H9 (cell line): ENCODE data around the gene IKZF1. TPM values are rescaled to one million over a fixed set of nuclear protein-coding genes. Genes with fewer than 3 reads are reported as not detected.

ENCODE experiments used
- DNase-seq: peaks from one replicate; pipeline ENCODE4 v3.0.0-alpha.2; 2017
- H2AFZ ChIP-seq: one replicate; pipeline ENCODE4 v1.6.1; 2013; ENCODE audit warnings: mild to moderate bottlenecking, low read length, control low read depth, moderate library complexity
- H2AK5ac ChIP-seq: 2 replicates; pipeline ENCODE4 v1.6.1; 2013; ENCODE audit warnings: low read length, control low read depth, mixed read lengths; ENCODE audit not compliant: insufficient read length
- H2BK120ac ChIP-seq: one replicate; pipeline ENCODE4 v1.6.1; 2013; ENCODE audit warnings: low read depth, mild to moderate bottlenecking, low read length, control low read depth, inconsistent platforms; ENCODE audit not compliant: poor library complexity, severe bottlenecking
- H2BK12ac ChIP-seq: 2 replicates; pipeline ENCODE4 v1.6.1; 2013; ENCODE audit warnings: low read length, control low read depth, mixed read lengths, low read depth; ENCODE audit not compliant: insufficient read length
- H2BK15ac ChIP-seq: 2 replicates; pipeline ENCODE4 v1.6.1; 2013; ENCODE audit warnings: low read depth, low read length, control low read depth
- H2BK20ac ChIP-seq: one replicate; pipeline ENCODE4 v1.6.1; 2013; ENCODE audit warnings: low read depth, mild to moderate bottlenecking, low read length, control low read depth, inconsistent platforms; ENCODE audit not compliant: poor library complexity, severe bottlenecking
- H2BK5ac ChIP-seq: 2 replicates; pipeline ENCODE4 v1.6.1; 2013; ENCODE audit warnings: low read length, control low read depth, mixed read lengths; ENCODE audit not compliant: insufficient read length
- H3K14ac ChIP-seq: 2 replicates; pipeline ENCODE4 v1.6.1; 2013; ENCODE audit warnings: low read length, control low read depth; ENCODE audit not compliant: insufficient read depth
- H3K18ac ChIP-seq: 2 replicates; pipeline ENCODE4 v1.6.1; 2013; ENCODE audit warnings: low read depth, mild to moderate bottlenecking, mixed read lengths, low read length, control low read depth; ENCODE audit not compliant: insufficient read length
- H3K23ac ChIP-seq: 2 replicates; pipeline ENCODE4 v1.6.1; 2013; ENCODE audit warnings: low read length, control low read depth, mixed read lengths, low read depth; ENCODE audit not compliant: insufficient read length
- H3K23me2 ChIP-seq: 2 replicates; pipeline ENCODE4 v1.6.1; 2013; ENCODE audit warnings: low read depth, mild to moderate bottlenecking, mixed read lengths, low read length, control low read depth; ENCODE audit not compliant: insufficient read length, poor library complexity, severe bottlenecking
- H3K27ac ChIP-seq: 2 replicates; pipeline ENCODE4 v1.5.1; 2013; ENCODE audit warnings: low read length, control low read depth, mixed read lengths, low read depth; ENCODE audit not compliant: insufficient read length
- H3K27me3 ChIP-seq: 2 replicates; pipeline ENCODE4 v1.6.1; 2013; ENCODE audit warnings: low read length, control low read depth, inconsistent platforms; ENCODE audit not compliant: insufficient read depth
- H3K4ac ChIP-seq: 2 replicates; pipeline ENCODE4 v1.6.1; 2013; ENCODE audit warnings: low read depth, mild to moderate bottlenecking, control low read depth, inconsistent platforms, low read length, moderate library complexity
- H3K4me1 ChIP-seq: 2 replicates; pipeline ENCODE4 v1.6.1; 2013; ENCODE audit warnings: low read length, control low read depth, inconsistent platforms; ENCODE audit not compliant: insufficient read depth
- H3K4me2 ChIP-seq: 2 replicates; pipeline ENCODE4 v1.6.1; 2013; ENCODE audit warnings: low read length, control low read depth, mixed read lengths; ENCODE audit not compliant: insufficient read length, insufficient read depth
- H3K56ac ChIP-seq: 2 replicates; pipeline ENCODE4 v1.6.1; 2013; ENCODE audit warnings: low read depth, mild to moderate bottlenecking, mixed read lengths, low read length, control low read depth; ENCODE audit not compliant: insufficient read length
- H3K79me1 ChIP-seq: 2 replicates; pipeline ENCODE4 v1.6.1; 2013; ENCODE audit warnings: low read depth, mild to moderate bottlenecking, moderate library complexity, low read length, control low read depth, inconsistent platforms; ENCODE audit not compliant: insufficient read depth, poor library complexity, severe bottlenecking
- H3K79me2 ChIP-seq: 2 replicates; pipeline ENCODE4 v1.6.1; 2013; ENCODE audit warnings: low read length, control low read depth, inconsistent platforms; ENCODE audit not compliant: insufficient read depth
- H3K9ac ChIP-seq: 2 replicates; pipeline ENCODE4 v1.6.1; 2013; ENCODE audit warnings: low read length, control low read depth, mixed read lengths; ENCODE audit not compliant: insufficient read length; ENCODE audit errors: extremely low read depth
- H3K9me3 ChIP-seq: one replicate; pipeline ENCODE4 v1.6.1; 2013; ENCODE audit warnings: low read depth, low read length, inconsistent platforms; ENCODE audit not compliant: control insufficient read depth
- H3T11ph ChIP-seq: one replicate; pipeline ENCODE4 v1.6.1; 2013; ENCODE audit warnings: mild to moderate bottlenecking, low read length, control low read depth, inconsistent platforms
- H4K20me1 ChIP-seq: one replicate; pipeline ENCODE4 v1.6.1; 2013; ENCODE audit not compliant: control insufficient read depth, insufficient read length, insufficient read depth
- H4K5ac ChIP-seq: 2 replicates; pipeline ENCODE4 v1.6.1; 2013; ENCODE audit warnings: low read depth, mild to moderate bottlenecking, mixed read lengths, low read length, control low read depth; ENCODE audit not compliant: insufficient read length
- H4K8ac ChIP-seq: replicated peaks from 2 replicates; pipeline ENCODE4 v1.6.1; 2013; ENCODE audit warnings: low read length, control low read depth, mixed read lengths, low read depth; ENCODE audit not compliant: insufficient read length
- H4K91ac ChIP-seq: 2 replicates; pipeline ENCODE4 v1.6.1; 2013; ENCODE audit warnings: low read depth, mild to moderate bottlenecking, moderate library complexity, mixed read lengths, low read length, control low read depth; ENCODE audit not compliant: insufficient read length
- H3K27ac Mint-ChIP-seq, 3 experiments: 2 replicates in 2 of 3; 3 replicates in 1 of 3; pipeline ENCODE4 v1.8.0; 2020 to 2021; ENCODE audit warnings: mixed read lengths in 3 of 3, mild to moderate bottlenecking in 1 of 3, moderate library complexity in 1 of 3
- H3K27me3 Mint-ChIP-seq: 2 replicates; pipeline ENCODE4 v1.8.0; 2021; ENCODE audit warnings: low read depth, mild to moderate bottlenecking, moderate library complexity, mixed read lengths
- H3K36me3 Mint-ChIP-seq, 3 experiments: 2 replicates in 2 of 3; 3 replicates in 1 of 3; pipeline ENCODE4 v1.8.0; 2020 to 2021; ENCODE audit warnings: low read depth in 3 of 3, mixed read lengths in 3 of 3; ENCODE audit not compliant: insufficient read depth in 1 of 3
- H3K4me1 Mint-ChIP-seq, 2 experiments: 2 replicates each; pipeline ENCODE4 v1.8.0; 2020; ENCODE audit warnings: mixed read lengths in 2 of 2
- H3K4me3 Mint-ChIP-seq, 2 experiments: 2 replicates in 1 of 2; 3 replicates in 1 of 2; pipeline ENCODE4 v1.8.0; 2020 to 2021; ENCODE audit warnings: mild to moderate bottlenecking in 2 of 2, mixed read lengths in 2 of 2, moderate library complexity in 1 of 2
- H3K9me3 Mint-ChIP-seq, 2 experiments: 2 replicates in 1 of 2; 3 replicates in 1 of 2; pipeline ENCODE4 v1.8.0; 2020; ENCODE audit warnings: mild to moderate bottlenecking in 2 of 2, mixed read lengths in 2 of 2, moderate library complexity in 1 of 2
- CTCF ChIP-seq: fragments of 200-600 bp; sonication (generic); conservative IDR thresholded peaks from 3 replicates; pipeline ENCODE4 v1.8.0; 2021; ENCODE audit warnings: antibody characterized with exemption, mild to moderate bottlenecking
- WGBS: extraction: QIAGEN DNeasy Blood & Tissue Kit; methylation state at CpG from one replicate; pipeline ENCODE4 v1.1.7; 2013; ENCODE audit warnings: missing lambda C conversion rate, low lambda C conversion rate, mixed read lengths; ENCODE audit not compliant: insufficient read length; ENCODE audit errors: extremely low coverage; 5-methylcytosine and 5-hydroxymethylcytosine counted together
- total RNA-seq: library from RNA; stranded (reverse); gene quantifications from 2 replicates; pipeline ENCODE4 v1.2.1, GENCODE V29; 2021

Gene IKZF1
- total RNA-seq, 1 experiment from 2014 or later = 0.98 TPM

GRCh38 chr7:50314836-50315592, 10.5 kb downstream of the IKZF1 start:
- H3K27ac Mint-ChIP-seq = no peak overlapping the region; a peak in 1 of 7 replicates
- WGBS = no CpG with 5 or more reads among the region's 11 CpGs

More at GRCh38 chr7:50314836-50315592, 10.5 kb downstream of the IKZF1 start:
- no peak overlapping the region for H3K27ac ChIP-seq
- H3K27me3 ChIP-seq = no peaks in the 10 kb centered on the region
- no peak overlapping the region for H2BK15ac ChIP-seq
- no peak overlapping the region for H3T11ph ChIP-seq
- no peak for TF ChIP-seq CTCF
- Mint-ChIP-seq H3K4me3 (peak overlapping the region in 1 of 2 experiments; percentile 69; a peak in 2 of 5 replicates), H3K36me3 (no peaks in the 10 kb centered on the region; a peak in 1 of 7 replicates), H3K4me1 (peaks cover 48 to 62% of the 10 kb centered on the region in 2 experiments), H3K27me3 (peaks cover 3% of the 10 kb centered on the region; the same call in 1 of the 2 replicates), H3K9me3 (no peaks in the 10 kb centered on the region; a peak in 1 of 5 replicates)
- no peak overlapping the region for H2BK12ac ChIP-seq
- H3K14ac ChIP-seq = peak overlapping the region; percentile 51; the same call in 1 of the 2 replicates
- H4K91ac ChIP-seq = no peak overlapping the region
- H3K56ac ChIP-seq = no peak overlapping the region
- H4K5ac ChIP-seq = no peak overlapping the region
- no peak overlapping the region for H2AFZ ChIP-seq
- no peak overlapping the region for H3K9ac ChIP-seq
- DNase-seq = no peak
- no peak overlapping the region for H3K4me2 ChIP-seq
- no peaks in the 10 kb centered on the region for H3K79me2 ChIP-seq
- H3K4ac ChIP-seq = no peak overlapping the region
- no peak overlapping the region for H4K8ac ChIP-seq
- no peaks in the 10 kb centered on the region for H3K79me1 ChIP-seq
- no peak overlapping the region for H3K18ac ChIP-seq
- H2BK5ac ChIP-seq = no peak overlapping the region
- no peaks in the 10 kb centered on the region for H4K20me1 ChIP-seq
- H3K4me1 ChIP-seq = peaks cover 6% of the 10 kb centered on the region; the same call in 1 of the 2 replicates
- no peak overlapping the region for H2AK5ac ChIP-seq
- no peaks in the 10 kb centered on the region for H3K9me3 ChIP-seq
- no peaks in the 10 kb centered on the region for H3K23me2 ChIP-seq
- no peak overlapping the region for H3K23ac ChIP-seq
- H2BK20ac ChIP-seq = no peak overlapping the region
- no peak overlapping the region for H2BK120ac ChIP-seq
